Forelimb muscle (tissue), 1 donor: Measurements from ENCODE around the gene GNA12. TPM values are rescaled to one million over a fixed set of nuclear protein-coding genes. Genes with fewer than 3 reads are reported as not detected.
"Not testable (repeated sequence)": the region's sequence is repeated elsewhere in the genome, so short reads cannot be mapped to it uniquely, and the experiment has no call there.

Experiments
- DNase-seq: peaks from one replicate; pipeline ENCODE4 v3.0.0-alpha.2; 2013; ENCODE audit warnings: low read depth
- polyA plus RNA-seq: library from polyadenylated mRNA; unstranded; fragments of 120-200 nt; gene quantifications from one replicate; pipeline ENCODE4 v1.2.1, GENCODE V29; 2013; ENCODE audit not compliant: insufficient read length

The GNA12 gene
- polyA plus RNA-seq, 1 donor: 26.5 TPM

DNA sequence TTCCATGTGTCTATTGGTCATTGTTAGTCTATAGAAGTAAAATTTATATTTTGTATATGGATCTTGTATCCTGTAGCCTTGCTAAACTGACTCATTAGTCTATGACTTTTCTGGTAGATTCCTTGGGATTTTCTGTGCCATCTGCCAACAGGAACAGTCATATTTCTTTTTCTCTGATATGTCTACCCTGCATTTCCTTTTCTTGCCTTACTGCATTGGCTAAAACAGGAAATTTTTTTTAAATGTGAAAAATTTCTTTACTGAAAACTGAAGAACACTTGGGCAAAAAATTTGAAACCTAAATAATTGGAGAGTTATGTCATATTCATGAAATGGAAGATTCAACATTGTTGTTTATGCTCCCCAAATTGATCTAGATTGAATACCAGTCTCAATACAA, 88.6 kb downstream of the GNA12 start:
- DNase-seq: no peak

DNA sequence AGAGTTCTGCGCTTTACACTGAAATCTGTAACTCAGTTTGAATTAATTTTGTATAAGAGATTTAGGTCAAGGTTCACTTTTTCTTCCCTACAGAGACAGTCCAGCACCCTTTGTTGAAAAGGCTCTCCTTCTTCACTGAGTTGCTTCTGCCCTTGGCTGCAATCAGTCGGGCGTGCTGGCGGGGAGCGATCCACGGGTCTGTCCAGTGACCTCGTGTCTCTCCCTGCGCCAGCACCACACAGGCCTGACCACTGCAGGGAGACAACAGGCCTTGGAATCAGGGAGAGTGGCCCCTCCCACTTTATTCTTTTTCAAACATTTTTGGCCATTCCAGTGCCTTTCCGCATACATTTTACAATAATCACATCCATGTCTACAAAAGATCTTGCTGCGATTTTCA, 89.2 kb downstream of the GNA12 start:
- DNase-seq: no peak

DNA sequence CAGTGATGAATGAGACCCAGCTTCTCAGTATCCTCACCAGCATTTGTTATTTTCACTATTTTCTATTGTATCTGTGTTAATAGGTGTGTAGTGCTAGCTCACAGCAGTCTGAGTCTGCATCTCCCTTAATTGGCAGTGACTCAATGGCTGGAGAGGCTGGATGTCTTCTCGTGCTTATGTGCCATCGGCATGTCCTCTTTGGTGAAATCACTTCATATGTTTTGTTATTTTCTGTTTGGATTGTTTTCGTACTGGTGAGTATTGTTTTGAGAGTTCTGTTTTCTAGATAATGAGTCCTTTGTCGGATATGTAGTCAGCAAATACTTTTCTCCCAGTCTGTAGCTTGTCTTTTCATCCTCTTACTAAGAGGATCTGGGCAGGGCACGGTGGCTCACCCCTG, 90.0 kb downstream of the GNA12 start:
- DNase-seq: no peak

DNA sequence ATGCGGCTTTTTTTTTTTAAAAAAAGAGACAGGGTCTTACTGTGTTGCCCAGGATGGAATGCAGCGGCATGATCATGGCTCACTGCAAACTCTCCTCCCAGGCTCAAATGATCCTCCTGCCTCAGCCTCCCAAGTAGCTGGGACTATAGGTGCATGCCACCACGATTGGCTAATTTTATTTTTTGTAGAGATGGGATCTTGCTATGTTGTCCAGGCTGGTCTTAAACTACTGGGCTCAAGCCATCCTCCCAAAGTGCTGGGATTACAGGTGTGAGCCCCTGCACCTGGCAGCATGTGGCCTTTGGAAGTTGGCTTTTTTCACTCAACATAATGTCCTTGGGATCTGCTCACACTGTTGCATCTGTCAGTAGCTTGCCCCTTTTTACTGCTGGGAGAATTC, 91.0 kb downstream of the GNA12 start:
- DNase-seq: no peak

DNA sequence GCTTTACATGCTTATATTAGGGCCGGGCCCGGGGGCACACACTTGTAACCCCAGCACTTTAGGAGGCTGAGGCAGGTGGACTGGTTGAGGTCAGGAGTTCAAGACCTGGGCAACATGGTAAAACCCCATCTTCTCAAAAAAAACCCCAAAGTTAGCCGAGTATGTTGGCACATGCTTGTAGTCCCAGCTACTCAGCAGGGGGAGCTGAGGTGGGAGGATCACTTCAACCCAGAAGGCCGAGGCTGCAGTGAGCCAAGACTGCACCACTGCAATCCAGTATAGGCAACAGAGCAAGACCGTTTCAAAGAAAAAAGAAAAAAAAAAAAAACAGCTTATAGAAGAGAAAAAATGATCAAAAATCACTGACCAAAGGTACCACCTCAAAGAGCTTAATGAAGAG, 93.0 kb downstream of the GNA12 start:
- no peak for DNase-seq

DNA sequence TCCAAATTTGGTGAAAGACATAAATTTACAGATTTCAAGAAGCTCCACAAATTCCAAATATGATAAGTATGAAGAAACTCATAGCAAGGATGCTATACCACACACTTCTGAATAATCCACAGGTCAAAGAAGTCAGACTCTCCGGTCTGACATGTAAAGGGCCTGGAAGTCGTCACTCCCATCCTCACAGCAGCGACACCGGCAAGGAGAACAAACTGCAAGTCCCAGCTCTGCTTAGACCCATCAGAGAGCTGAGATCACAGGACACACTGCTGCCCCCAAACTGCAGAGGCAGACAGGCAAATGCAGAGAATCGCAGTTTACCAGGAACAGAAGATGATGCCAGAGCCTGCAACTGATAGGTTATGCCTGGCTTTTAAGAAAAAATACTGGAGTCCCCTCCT, 94.1 kb downstream of the GNA12 start:
- DNase-seq: no peak

DNA sequence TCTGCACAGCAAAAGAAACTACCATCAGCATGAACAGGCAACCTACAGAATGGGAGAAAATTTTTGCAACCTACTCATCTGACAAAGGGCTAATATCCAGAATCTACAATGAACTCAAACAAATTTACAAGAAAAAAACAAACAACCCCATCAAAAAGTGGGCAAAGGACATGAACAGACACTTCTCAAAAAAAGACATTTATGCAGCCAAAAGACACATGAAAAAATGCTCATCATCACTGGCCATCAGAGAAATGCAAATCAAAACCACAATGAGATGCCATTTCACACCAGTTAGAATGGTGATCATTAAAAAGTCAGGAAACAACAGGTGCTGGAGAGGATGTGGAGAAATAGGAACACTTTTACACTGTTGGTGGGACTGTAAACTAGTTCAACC, 95.4 kb downstream of the GNA12 start:
- DNase-seq: not testable (repeated sequence)

DNA sequence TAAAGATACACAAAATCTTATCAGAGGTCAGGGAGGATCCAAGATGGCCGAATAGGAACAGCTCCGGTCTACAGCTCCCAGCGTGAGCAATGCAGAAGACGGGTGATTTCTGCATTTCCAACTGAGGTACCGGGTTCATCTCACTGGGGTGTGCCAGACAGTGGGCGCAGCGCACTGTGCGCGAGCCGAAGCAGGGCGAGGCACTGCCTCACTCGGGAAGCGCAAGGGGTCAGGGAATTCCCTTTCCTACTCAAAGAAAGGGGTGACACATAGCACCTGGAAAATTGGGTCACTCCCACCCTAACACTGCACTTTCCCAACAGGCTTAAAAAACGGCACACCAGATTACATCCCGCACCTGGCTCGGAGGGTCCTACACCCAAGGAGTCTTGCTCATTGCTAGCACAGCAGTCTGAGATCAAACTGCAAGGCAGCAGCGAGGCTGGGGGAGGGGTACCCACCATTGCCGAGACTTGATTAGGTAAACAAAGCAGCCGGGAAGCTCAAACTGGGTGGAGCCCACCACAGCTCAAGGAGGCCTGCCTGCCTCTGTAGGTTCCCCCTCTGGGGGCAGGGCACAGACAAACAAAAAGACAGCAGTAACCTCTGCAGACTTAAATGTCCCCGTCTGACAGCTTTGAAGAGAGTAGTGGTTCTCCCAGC, 100.5 kb downstream of the GNA12 start:
- DNase-seq: not testable (repeated sequence)

DNA sequence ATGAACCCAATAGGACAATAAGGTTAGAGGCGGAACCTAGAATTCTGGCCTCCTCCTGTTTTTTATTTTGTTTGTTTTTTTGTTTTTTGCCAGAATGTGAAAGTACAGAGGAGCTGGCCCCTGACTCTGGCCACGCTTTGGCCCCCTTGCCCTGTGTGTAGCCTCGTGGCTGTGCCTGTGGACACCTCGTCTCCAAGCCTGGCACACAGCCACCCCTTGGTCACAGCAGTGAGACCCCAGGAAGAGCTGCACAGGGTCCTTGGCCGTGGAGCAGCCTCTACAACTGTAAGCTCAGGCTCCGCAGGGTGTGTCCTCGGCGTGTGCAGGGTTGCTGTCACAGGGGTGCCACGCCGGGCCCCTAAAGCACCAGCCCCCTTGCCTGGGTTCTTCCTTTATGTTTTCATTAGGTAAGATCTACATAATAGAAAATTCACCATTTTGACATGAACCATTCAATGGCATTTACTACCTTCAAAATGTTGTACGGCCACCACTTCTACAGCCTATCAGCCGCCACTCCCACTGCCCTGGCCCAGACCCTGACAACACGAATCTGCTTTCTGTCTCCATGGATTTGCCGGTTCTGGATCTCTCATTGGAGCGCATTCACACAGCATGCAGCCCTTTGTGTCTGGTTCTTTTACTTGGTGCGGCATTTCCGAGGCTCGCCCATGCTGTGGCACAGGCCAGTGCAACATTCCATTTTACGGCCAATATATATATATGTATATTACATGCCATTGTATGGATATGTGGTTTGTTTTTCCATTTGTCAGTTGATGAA, 105.2 kb downstream of the GNA12 start:
- no peak for DNase-seq

DNA sequence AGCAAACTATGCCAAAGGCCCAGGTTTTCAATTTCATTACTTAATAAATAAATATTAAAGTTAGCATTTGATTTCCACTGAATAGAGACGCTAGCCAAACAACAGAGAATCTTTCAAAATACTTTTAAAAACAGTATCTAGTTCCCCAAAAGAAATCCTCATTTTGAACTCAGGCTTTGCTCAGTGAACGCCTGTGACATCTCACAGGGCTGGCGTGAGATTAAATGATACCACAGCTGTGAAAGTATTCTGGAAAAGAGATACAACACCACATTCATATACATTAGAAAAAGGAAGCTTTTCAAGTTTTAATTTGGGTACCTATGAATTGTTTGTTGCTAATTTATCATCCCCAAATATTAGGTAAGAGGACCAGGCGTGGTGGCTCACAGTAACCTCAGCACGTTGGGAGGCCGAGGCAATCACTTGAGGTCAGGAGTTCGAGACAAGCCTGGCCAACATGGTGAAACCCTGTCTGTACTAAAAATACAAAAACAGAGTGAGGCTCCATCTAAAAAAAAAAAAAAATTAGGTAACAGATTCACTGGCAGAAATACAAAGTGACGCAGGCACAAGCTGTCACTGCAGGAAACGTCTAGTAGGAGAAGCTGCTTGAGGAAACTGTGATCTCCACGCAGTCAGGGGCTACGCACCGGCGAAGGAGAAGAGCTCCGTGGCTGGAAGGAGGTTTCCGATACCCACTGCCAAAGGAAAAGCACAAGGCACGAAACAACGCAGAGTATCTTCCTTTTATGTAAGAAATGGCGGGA, 106.2 kb downstream of the GNA12 start:
- no peak for DNase-seq

DNA sequence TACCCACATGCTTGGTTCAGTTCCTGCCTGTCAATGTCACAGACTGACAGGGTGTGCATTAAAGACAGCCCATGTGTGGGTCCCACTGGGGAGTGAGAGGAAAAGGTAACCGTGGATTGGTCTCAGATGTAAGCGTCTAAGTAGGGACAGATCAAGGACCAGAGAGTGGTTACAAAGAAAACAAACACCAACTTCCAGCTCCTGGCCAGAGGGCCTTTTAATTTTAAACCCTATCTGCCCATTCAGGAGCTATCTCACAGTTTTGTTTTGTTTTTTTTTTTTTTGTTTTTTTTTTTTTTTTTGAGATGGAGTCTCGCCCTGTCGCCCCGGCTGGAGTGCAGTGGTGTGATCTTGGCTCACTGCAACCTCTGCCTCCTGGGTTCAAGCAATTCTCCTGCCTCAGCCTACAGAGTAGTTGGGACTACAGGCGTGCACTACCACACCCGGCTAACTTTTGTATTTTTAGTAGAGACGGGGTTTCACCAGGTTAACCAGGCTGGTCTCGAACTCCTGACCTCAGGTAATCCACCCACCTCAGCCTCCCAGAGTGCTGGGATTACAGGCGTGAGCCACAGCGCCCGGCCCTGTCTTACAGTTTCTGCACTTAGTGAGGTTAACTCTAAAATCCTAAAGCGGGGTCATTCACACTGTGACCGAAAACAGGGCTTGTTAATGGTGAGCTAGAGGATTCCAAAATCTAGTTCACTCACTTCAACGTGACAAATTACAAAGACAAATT, 106.9 kb downstream of the GNA12 start:
- not testable (repeated sequence) for DNase-seq

DNA sequence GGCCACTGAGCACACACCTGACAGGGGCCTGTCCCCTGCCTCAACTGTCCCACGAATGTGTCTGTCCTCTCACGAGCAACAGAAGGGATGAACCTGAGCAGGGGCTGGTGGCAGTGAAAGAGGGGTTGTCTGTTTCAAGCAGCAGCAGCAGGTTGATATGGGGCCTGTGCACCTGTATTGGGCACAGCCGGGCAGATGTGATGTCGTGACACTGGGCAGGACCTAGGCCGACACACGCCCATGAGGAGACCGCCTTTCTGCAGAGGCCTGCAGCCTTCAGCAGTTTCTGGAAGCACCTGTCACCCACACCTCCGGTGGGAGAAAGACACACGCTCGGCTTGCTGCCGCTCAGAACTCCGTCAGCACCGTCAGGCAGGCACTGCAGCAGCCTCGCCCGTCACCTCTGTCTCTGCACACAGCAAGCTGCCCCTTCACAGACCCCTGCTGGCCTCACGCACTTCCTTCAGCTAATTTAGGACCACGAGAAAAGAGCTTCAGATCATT, 107.6 kb downstream of the GNA12 start:
- no peak for DNase-seq

DNA sequence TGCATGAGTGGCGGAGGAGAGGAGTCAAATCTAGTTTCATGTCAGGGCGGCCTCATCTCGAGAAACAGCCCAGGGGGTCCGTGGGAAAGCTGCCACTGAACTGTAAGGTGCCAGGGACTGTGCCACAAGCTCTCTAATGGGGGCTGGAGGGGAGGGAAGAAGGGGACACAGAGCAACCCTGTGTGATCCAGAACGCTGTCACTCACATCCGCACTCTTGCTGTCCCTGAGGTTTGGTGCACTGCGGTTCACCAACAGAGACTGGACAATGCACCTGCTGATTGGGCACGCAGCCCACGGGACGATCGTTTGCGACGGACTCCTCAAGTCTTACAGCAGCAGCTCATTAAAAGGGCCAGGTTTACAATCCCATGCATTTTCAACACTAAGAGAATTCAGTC, 108.4 kb downstream of the GNA12 start:
- DNase-seq: no peak

DNA sequence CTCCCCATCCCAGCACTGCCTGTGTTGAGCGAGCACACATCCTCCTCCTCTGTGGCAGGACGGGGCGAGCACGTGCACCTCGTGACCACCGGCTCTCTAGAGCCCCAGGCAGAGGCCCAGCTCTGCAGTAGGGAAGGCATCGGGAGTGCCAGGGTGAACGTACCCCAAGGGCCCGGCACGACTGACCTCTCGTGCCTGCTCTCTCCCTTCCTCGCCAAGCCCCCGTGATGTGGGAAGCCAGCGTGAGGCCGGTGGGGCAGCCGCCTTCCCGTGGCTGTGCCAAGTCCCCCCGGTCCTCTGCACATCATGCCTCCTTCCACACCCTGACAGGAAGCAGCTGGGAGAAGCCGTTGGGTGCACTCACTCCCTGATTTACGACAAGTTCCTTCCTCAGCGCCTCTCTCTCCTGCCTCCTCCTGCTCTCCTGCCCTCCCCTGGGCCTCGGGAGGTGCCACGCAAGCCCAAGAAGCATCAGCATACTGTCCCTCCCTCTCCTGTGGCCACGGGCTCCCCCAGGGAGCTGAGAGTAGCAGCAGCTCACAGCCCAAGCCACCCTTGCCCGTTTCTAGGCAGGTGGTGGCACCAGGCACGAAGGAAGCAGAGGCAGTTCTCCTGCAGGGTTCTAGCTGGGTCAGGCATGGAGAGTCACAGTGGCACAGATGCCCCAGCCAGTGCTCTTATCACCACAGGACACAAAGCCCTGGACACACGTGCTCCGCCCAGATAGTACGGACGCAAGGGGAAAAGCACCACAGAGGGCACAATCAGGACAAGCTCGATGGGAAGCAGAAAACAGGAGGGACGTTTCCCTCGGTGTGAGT, 109.1 kb downstream of the GNA12 start:
- no peak for DNase-seq

DNA sequence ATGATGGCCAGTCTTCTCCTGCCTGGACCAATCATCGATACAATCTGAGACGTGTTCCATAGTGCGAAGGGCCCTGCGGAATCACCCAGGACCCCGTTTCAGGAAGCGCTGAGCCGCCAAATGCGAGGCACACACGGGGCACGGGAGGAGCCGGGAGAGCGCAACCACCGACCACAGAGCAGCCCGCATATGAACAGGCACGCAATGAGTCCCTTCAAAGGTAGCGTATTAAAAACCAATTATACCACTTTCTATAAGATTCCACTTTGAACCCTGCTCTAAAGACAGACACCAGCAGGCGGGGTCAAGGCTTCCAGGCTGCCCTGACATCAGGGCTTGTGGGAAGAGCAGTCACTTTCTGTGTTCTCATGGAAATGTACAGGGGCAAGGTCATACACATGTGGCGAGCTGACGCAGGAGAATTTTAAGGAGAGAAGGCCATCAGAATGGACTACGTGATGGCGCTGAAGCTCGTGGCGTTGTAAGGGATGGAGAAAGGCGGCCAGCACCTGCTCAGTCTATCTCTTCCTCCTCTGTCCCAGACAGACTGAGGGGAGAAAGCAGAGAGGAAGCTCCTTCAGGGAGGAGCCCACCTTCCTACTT, 109.9 kb downstream of the GNA12 start:
- DNase-seq: no peak

DNA sequence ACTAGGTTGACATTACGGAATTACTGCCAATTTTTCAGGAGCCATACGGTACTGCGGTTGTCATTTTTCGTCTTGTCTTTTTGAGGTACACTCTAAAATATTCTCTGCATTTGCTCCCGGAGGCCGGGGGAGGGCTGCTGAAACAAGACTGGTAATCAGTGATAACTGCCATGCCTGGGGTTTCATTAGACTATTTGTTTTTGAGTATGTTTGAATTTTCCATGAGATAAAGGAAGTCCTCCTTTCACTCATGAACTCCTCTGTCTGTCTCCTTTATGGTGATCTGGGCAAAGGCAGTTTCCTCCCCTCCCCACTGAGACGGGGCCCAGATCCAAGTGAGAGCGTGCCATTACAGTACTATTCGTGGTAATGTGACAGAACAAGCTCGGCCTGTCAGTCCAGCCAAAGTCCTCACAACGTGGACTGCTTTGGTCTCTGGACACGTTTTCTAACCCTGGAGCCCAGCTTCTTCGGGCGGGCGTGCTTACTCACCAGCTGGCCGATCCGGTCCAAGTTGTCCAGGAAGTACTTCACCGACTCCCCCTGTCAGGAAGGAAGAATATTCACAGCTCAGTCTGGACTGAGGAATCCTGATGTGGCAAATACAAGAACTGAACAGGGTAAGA, 111.0 kb downstream of the GNA12 start:
- no peak for DNase-seq

DNA sequence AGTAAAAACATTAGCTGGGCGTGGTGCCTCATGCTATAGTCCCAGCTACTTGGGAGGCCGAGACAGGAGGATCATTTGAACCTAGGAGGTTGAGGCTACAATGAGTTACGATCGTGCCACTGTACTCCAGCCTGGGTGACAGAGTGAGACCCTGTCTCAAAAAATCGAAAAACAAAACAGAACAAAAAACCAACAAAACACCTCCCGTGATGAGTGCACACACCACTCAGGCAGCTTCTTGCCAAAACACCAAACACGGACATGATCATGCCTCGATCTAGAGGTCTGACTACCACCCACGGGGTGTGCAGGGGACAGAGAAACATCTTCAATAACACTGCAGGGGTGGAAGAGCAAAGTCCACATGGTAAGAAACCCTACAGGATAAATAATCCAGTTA, 111.7 kb downstream of the GNA12 start:
- DNase-seq: no peak

DNA sequence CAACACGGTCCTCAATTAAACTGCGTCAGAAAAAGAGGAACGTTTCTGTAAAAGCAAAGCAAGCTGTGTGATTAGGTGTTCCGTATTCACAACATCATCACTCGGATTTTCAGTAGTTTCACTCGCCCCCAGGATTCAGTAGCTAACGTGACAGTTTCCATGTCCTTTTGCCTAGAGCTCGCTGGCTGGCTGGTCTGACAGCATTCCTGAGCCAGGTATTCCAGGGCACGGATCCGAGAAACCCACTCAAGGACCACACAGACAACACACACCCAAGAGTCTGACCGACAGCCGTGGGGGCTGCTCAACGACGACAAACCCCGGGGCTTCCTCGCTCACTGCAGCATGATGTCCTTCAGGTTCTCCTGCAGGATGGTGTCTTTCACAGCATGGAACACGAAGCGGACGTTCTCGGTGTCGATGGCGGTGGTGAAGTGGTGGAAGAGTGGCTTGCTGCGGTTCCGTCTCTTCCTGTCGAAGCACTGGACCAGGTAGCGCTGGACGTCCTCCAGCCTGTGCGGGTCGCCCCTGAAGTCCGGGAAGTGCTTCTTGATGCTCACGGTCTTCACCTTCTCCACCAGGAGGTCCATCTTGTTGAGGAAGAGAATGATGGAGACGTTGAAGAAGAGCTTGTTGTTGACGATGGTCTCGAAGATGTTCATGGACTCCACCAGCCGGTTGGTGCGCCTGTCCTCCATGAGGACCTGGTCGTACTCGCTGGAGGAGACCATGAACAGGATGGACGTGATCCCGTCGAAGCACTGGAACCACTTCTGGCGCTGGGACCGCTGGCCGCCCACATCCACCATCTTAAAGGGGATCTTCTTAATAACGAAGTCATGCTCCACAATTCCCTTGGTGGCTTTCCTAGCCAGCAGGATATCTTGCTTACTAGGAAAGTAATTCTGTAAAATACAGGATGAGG, 113.0 kb downstream of the GNA12 start:
- DNase-seq: no peak
